ENCODE data around the gene SLC49A3.

DNA sequence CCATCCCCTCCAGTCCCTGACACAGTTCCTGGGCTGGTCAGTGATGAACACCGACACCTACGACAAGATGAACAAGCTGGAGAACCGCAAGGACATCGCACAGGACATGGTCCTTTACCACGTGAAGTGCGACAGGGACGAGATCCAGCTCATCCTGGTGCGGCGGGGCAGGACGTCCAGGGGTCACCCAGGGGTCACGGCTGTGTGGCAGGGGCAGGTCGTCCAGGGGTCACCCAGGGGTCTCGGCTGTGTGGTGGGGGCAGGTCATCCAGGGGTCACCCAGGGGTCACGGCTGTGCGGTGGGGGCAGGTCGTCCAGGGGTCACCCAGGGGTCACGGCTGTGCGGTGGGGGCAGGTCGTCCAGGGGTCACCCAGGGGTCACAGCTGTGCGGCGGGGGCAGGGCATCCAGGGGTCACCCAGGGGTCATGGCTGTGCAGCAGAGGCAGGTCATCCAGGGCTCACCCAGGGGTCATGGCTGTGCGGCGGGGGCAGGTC lies 31.6 kb downstream of the SLC49A3 start:
- TF ChIP-seq, protein P1, sequence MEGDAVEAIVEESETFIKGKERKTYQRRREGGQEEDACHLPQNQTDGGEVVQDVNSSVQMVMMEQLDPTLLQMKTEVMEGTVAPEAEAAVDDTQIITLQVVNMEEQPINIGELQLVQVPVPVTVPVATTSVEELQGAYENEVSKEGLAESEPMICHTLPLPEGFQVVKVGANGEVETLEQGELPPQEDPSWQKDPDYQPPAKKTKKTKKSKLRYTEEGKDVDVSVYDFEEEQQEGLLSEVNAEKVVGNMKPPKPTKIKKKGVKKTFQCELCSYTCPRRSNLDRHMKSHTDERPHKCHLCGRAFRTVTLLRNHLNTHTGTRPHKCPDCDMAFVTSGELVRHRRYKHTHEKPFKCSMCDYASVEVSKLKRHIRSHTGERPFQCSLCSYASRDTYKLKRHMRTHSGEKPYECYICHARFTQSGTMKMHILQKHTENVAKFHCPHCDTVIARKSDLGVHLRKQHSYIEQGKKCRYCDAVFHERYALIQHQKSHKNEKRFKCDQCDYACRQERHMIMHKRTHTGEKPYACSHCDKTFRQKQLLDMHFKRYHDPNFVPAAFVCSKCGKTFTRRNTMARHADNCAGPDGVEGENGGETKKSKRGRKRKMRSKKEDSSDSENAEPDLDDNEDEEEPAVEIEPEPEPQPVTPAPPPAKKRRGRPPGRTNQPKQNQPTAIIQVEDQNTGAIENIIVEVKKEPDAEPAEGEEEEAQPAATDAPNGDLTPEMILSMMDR (IDR thresholded peaks at IDR 0.05; ENCODE audit: poor library complexity) = no peak
- no peak for TF ChIP-seq EZH2 (IDR thresholded peaks at IDR 0.05; ENCODE audit: borderline replicate concordance)
